Psoas muscle (tissue), 8 donors: ENCODE measurements around the gene SPATA3. TPM values are rescaled to one million over a fixed set of nuclear protein-coding genes. Genes with fewer than 3 reads are reported as not detected.
A peak's percentile ranks its signal among the peaks of the same experiment; 100 is the strongest.

ENCODE experiments used
- ATAC-seq, 4 donors: fragments of 200-7000 bp; cut with Tn5 transposase; one replicate each; pipeline ENCODE4 v1.9.1; 2020; ENCODE audit warnings: moderate library complexity in 3 of 4, mild to moderate bottlenecking in 2 of 4
- DNase-seq, 2 donors: peaks; one replicate each; pipeline ENCODE4 v3.0.0-alpha.2; 2020
- H3K27ac ChIP-seq: fragments of 200-600 bp; one replicate; pipeline ENCODE4 v1.8.0; 2022
- H3K27me3 ChIP-seq, 3 donors: fragments of 200-600 bp in 1 of 3; one replicate each; pipeline versions ENCODE4 v1.6.1 to v1.8.0; 2013 to 2022; ENCODE audit warnings: low read length in 2 of 3, mild to moderate bottlenecking in 2 of 3, moderate library complexity in 1 of 3; ENCODE audit not compliant: insufficient read depth in 3 of 3
- H3K36me3 ChIP-seq, 2 donors: fragments of 200-600 bp in 1 of 2; one replicate each; pipeline versions ENCODE4 v1.6.1 to v1.8.0; 2013 to 2022; ENCODE audit warnings: low read depth in 1 of 2, mild to moderate bottlenecking in 1 of 2, moderate library complexity in 1 of 2; ENCODE audit not compliant: insufficient read depth in 1 of 2
- H3K4me1 ChIP-seq: fragments of 200-600 bp; one replicate; pipeline ENCODE4 v1.8.0; 2022
- H3K4me3 ChIP-seq: fragments of 200-600 bp; one replicate; pipeline ENCODE4 v1.8.0; 2022; ENCODE audit warnings: mild to moderate bottlenecking
- H3K9me3 ChIP-seq: fragments of 200-600 bp; one replicate; pipeline ENCODE4 v1.8.0; 2022
- CTCF ChIP-seq: fragments of 200-600 bp; IDR thresholded peaks from one replicate; pipeline ENCODE4 v1.8.0; 2022; ENCODE audit warnings: antibody characterized with exemption
- WGBS, 3 donors: extraction: QIAGEN DNeasy Blood & Tissue Kit; methylation state at CpG; one replicate each; pipeline versions ENCODE4 v1.1.6 to v1.1.7; 2013; 5-methylcytosine and 5-hydroxymethylcytosine counted together
- intact Hi-C, 2 donors: fragments of 100-400 bp; cut with DNase I; formaldehyde crosslinking; loops; one replicate each; pipeline versions ENCODE4 v1.11.0 to v1.14.2; 2022
- polyA plus RNA-seq, 3 donors: library from polyadenylated mRNA; stranded (reverse); fragments of 200-250 nt; gene quantifications; one replicate each; pipeline ENCODE4 v1.2.3, GENCODE V29; 2013
- total RNA-seq, 4 donors: library from RNA; stranded (reverse); fragmentation: NEBNext Ultra II Directional in 2 of 4; extraction: Animal tissue kit (Norgen Biotek cat#: 25700) in 2 of 4; gene quantifications; one replicate each; pipeline versions ENCODE4 v1.2.1 to v1.2.4, GENCODE V29; 2021 to 2023
- donor health status: healthy with polysubstance abuse.
- donor health status: DM: no; HTN: no; CAD: no; lungs with moderate emphysema.
- donor health status: Bipolar disorder and iron deficiency.
- donor health status: healthy.
- donor health status: DM: yes; HTN: yes; CAD: no.
- donor health status: DM: no; HTN: no; CAD: no.
- donor health status: DM: no; HTN: no; CAD: no.
- donor health status: DM: yes; HTN: yes; CAD: no.

SPATA3 gene
- total and polyA plus RNA-seq, 7 donors, result not detected

GRCh38 chr2:230953845-230954244, 42.1 kb upstream of the SPATA3 start:
- H3K9me3 ChIP-seq, result no peaks in the 10 kb centered on the region
- DNase-seq (no peak), ATAC-seq (no peak)
- H3K27me3 ChIP-seq, result peaks cover 0 to 44% (median 4%) of the 10 kb centered on the region in 3 donors
- H3K4me1 ChIP-seq, result peaks cover 9% of the 10 kb centered on the region
- H3K4me3 ChIP-seq, result no peak overlapping the region
- 46 to 68% (median 51%) methylated on average over 9 of the region's 9 CpGs for WGBS, 3 donors
- no peaks in the 10 kb centered on the region for H3K36me3 ChIP-seq
- intact Hi-C loops, result no loop called here
- TF ChIP-seq CTCF, result no peak
- H3K27ac ChIP-seq, result no peak overlapping the region

GRCh38 chr2:230954746-230955145, 41.2 kb upstream of the SPATA3 start:
- H3K27me3 ChIP-seq, result peaks cover 0 to 53% (median 4%) of the 10 kb centered on the region in 3 donors

GRCh38 chr2:230955163-230955737, 40.7 kb upstream of the SPATA3 start:
- Histone ChIP-seq H3K4me3 (no peak overlapping the region), H3K27ac (no peak overlapping the region), H3K9me3 (no peaks in the 10 kb centered on the region), H3K27me3 (peaks cover 0 to 57% (median 4%) of the 10 kb centered on the region in 3 donors), H3K4me1 (peaks cover 9% of the 10 kb centered on the region), H3K36me3 (no peaks in the 10 kb centered on the region)
- ATAC-seq (no peak), DNase-seq (no peak)
- intact Hi-C loops, result no loop called here
- TF ChIP-seq CTCF, result no peak
- 68 to 94% (median 74%) methylated on average over 1 of the region's 1 CpG for WGBS, 3 donors

More at GRCh38 chr2:230954746-230955145, 41.2 kb upstream of the SPATA3 start:
- no peak for ATAC-seq
- H3K27ac ChIP-seq, result no peak overlapping the region
- H3K4me1 ChIP-seq, result peaks cover 9% of the 10 kb centered on the region
- DNase-seq, result no peak
- no peak overlapping the region for H3K4me3 ChIP-seq
- no peak for TF ChIP-seq CTCF
- intact Hi-C loops, result no loop called here
- H3K36me3 ChIP-seq, result no peaks in the 10 kb centered on the region
- H3K9me3 ChIP-seq, result no peaks in the 10 kb centered on the region

- Histone ChIP-seq H3K36me3 (no peaks in the 10 kb centered on the region), H3K27me3 (peaks cover 0 to 68% (median 4%) of the 10 kb centered on the region in 3 donors), H3K27ac (no peak overlapping the region), H3K9me3 (no peaks in the 10 kb centered on the region), H3K4me3 (peak overlapping the region; percentile 47), H3K4me1 (peaks cover 9% of the 10 kb centered on the region)
- no peak for TF ChIP-seq CTCF
- peak in 3 of 4 donors; percentile 50 to 61 (median 54) for ATAC-seq
- WGBS, 3 donors, result 12 to 13% (median 13%) methylated on average over 41 to 43 of the region's 43 CpGs
- peak in 1 of 2 donors; percentile 38 for DNase-seq
- intact Hi-C loops, result no loop called here
Observed at GRCh38 chr2:230956827-230957755, 38.8 kb upstream of the SPATA3 start.
